GM23248 (cell line): ENCODE results near the gene TLE3. TPM values are rescaled to one million over a fixed set of nuclear protein-coding genes. Genes with fewer than 3 reads are reported as not detected.
A peak's percentile ranks its signal among the peaks of the same experiment; 100 is the strongest.

Experiments
- DNase-seq: peaks from one replicate; pipeline ENCODE4 v3.0.0-alpha.2; 2015
- H2AFZ ChIP-seq: fragments of 200-600 bp; sonication (generic); 2 replicates; pipeline ENCODE4 v1.6.1; 2016; ENCODE audit warnings: antibody characterized with exemption
- H3F3A ChIP-seq: fragments of 200-600 bp; sonication (generic); 2 replicates; pipeline ENCODE4 v1.6.1; 2016; ENCODE audit warnings: mild to moderate bottlenecking, antibody characterized with exemption, mixed run types; ENCODE audit not compliant: insufficient read depth
- H3K27ac ChIP-seq: fragments of 200-600 bp; sonication (generic); 2 replicates; pipeline ENCODE4 v1.5.1; 2016; ENCODE audit warnings: mild to moderate bottlenecking
- H3K27me3 ChIP-seq: fragments of 200-600 bp; sonication (generic); replicated peaks from 2 replicates; pipeline ENCODE4 v1.6.1; 2016; ENCODE audit warnings: mild to moderate bottlenecking; ENCODE audit not compliant: insufficient read depth
- H3K36me3 ChIP-seq: fragments of 200-600 bp; sonication (generic); 2 replicates; pipeline ENCODE4 v1.6.1; 2016; ENCODE audit warnings: low read depth, mild to moderate bottlenecking
- H3K4me1 ChIP-seq: fragments of 200-600 bp; sonication (generic); 2 replicates; pipeline ENCODE4 v1.6.1; 2016; ENCODE audit warnings: mild to moderate bottlenecking; ENCODE audit not compliant: insufficient read depth
- H3K4me2 ChIP-seq: fragments of 200-600 bp; sonication (generic); one replicate; pipeline ENCODE4 v1.6.1; 2016; ENCODE audit warnings: mild to moderate bottlenecking; ENCODE audit not compliant: unreplicated experiment
- H3K4me3 ChIP-seq: fragments of 200-600 bp; sonication (generic); 2 replicates; pipeline ENCODE4 v1.5.1; 2016; ENCODE audit warnings: mild to moderate bottlenecking
- H3K79me2 ChIP-seq: fragments of 200-600 bp; sonication (generic); 2 replicates; pipeline ENCODE4 v1.6.1; 2016; ENCODE audit warnings: mild to moderate bottlenecking; ENCODE audit not compliant: insufficient read depth
- H3K9ac ChIP-seq: fragments of 200-600 bp; sonication (generic); 2 replicates; pipeline ENCODE4 v1.6.1; 2016; ENCODE audit warnings: mild to moderate bottlenecking
- H3K9me2 ChIP-seq: fragments of 200-600 bp; sonication (generic); 2 replicates; pipeline ENCODE4 v1.6.1; 2016; ENCODE audit warnings: mixed run types, mild to moderate bottlenecking, moderate library complexity; ENCODE audit not compliant: insufficient read depth
- H3K9me3 ChIP-seq: fragments of 200-600 bp; sonication (generic); one replicate; pipeline ENCODE4 v1.6.1; 2017; ENCODE audit warnings: low read depth
- H4K20me1 ChIP-seq: fragments of 200-600 bp; sonication (generic); 2 replicates; pipeline ENCODE4 v1.6.0; 2016; ENCODE audit not compliant: insufficient read depth
- EZH2 ChIP-seq: fragments of 200-600 bp; sonication (generic); IDR thresholded peaks from 2 replicates; pipeline ENCODE4 v1.6.1; 2018; ENCODE audit warnings: antibody characterized with exemption, mild to moderate bottlenecking; ENCODE audit not compliant: insufficient read depth, poor library complexity, severe bottlenecking
- EZH2phosphoT487 ChIP-seq: fragments of 200-600 bp; sonication (generic); IDR thresholded peaks from 2 replicates; pipeline ENCODE4 v1.6.1; 2018; ENCODE audit warnings: antibody characterized with exemption, moderate library complexity, mild to moderate bottlenecking, low read depth; ENCODE audit not compliant: insufficient read depth
- WGBS, 2 experiments: methylation state at CpG; one replicate each; pipeline ENCODE4 v1.1.6; 2015 to 2017; ENCODE audit warnings: low lambda C conversion rate in 2 of 2, low coverage in 1 of 2; ENCODE audit errors: missing lambda C conversion rate in 2 of 2; 5-methylcytosine and 5-hydroxymethylcytosine counted together
- in situ Hi-C: fragments of 300-500 bp; cut with MboI; formaldehyde crosslinking; loops from 2 replicates; pipeline ENCODE4 v1.15.0; 2020
- polyA plus RNA-seq: library from polyadenylated mRNA; unstranded; fragments of >200 nt; fragmentation: Nextera tagmentation; extraction: Ambion mirVana; gene quantifications from 2 replicates; pipeline ENCODE4 v1.2.1, GENCODE V29; 2016
- total RNA-seq: library from RNA; depleted of rRNA; stranded (reverse); fragments of >200 nt; shearing (Covaris generic); gene quantifications from 2 replicates; pipeline ENCODE4 v1.2.3, GENCODE V29; 2014; rRNA removed

Gene TLE3
- total RNA-seq (25.3 and 37.6 TPM in 2 replicates), polyA plus RNA-seq (9.8 and 11.7 TPM in 2 replicates)

DNA sequence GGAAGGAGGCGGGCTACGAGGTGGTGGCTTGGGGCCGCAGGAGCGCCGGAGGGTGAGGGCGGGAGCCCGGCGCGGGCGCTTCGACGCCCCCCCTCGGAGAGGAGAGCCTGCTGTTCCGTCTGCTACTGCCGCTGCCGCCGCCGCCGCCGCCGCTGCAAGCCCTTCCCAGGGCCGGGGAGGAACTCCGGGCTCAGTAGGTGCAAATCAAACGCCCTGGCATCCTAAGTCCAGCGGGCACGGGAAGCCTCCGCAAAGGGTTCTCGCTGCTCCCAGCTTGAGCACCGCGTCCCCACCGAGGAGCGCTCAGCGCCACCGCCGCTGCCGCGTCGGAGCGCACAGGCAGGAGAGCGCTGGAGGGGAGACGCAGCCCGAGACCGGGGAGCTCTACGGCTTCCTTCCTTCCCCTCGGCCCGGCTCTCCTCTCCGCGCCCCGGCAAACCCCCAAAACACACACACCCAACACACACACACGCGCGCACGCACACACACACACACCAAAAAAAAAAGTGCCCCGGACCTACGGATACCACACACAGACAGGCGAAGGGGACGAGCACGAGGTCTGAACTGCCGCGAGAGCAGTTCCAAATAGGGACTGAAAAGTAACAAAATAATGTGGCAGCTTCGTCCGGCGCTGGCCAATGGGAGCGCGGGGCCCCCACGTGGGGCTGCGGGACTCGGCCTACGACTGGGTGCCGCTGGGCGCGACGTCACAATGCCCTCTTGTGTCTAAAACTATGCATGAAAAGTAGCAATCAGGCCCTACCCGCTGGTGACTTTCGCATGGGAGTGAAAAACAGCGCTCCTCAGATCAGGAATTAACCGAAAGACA is at the start of gene TLE3:
Gene TLE3, minus strand, starts transcription at position 597 of the 832 bp plus-strand sequence. CDS start 1,119 bp downstream, outside the sequence.
- no peaks in the 10 kb centered on the region for H3K9me3 ChIP-seq
- H3F3A ChIP-seq = peaks cover 13% of the 10 kb centered on the region
- 0 out of 2 replicates have a peak, but pooled peaks cover 9% of the 10 kb centered on the region for H3K36me3 ChIP-seq
- H3K27ac ChIP-seq = peak within 1 kb of the TSS; percentile 77
- H3K27me3 ChIP-seq = no peaks in the 10 kb centered on the region
- H3K4me1 ChIP-seq = peaks cover 39% of the 10 kb centered on the region
- peaks cover 4% of the 10 kb centered on the region; the same call in 1 of the 2 replicates for H4K20me1 ChIP-seq
- H3K79me2 ChIP-seq = peaks cover 50% of the 10 kb centered on the region
- TF ChIP-seq EZH2 (no peak), EZH2phosphoT487 (no peak)
- H3K9ac ChIP-seq = peak within 1 kb of the TSS; percentile 87
- peak within 1 kb of the TSS; percentile 68 for H2AFZ ChIP-seq
- H3K4me2 ChIP-seq = peak within 1 kb of the TSS; percentile 83
- H3K9me2 ChIP-seq = no peaks in the 10 kb centered on the region
- in situ Hi-C loops = no loop called here
- WGBS, 2 experiments = 1% methylated on average over 49 to 75 of the region's 77 CpGs
- DNase-seq = peak; percentile 99
- peak within 1 kb of the TSS; percentile 84 for H3K4me3 ChIP-seq

DNA sequence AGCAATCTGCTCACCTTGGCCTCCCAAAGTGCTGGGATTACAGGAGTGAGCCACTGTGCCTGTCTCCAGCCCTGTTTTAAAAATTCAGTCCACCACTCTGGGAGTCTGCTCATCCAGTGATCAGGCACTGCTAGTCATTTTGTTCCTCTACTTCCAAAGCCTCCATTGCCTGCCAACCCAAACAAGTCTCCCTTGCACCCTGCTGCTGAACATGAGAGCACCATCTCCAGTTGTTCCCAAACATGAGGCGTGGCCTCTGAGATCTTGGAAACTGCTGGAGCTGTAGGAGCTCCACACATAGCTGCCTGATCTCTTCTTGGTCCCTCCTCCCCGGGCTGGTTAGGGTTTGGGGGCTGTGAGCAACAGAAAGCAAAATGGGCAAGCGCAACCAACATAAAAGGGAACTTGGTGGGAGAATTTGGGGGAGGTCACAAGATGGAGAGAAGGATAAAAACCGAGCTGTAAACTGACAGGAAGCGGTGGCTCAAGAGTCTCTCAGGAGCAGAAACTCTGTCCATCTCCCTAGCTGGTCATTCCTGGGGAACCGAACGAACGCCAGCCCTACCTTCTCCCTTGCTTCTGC is 49.6 kb upstream of the TLE3 start:
- Histone ChIP-seq H3K9me3 (no peaks in the 10 kb centered on the region), H3F3A (no peaks in the 10 kb centered on the region), H3K36me3 (no peaks in the 10 kb centered on the region), H3K27me3 (peaks cover 19% of the 10 kb centered on the region; the same call in 1 of the 2 replicates), H3K9ac (no peak overlapping the region), H3K4me1 (no peaks in the 10 kb centered on the region), H3K4me3 (no peak overlapping the region), H4K20me1 (no peaks in the 10 kb centered on the region), H3K27ac (no peak overlapping the region), H3K4me2 (no peak overlapping the region), H3K9me2 (no peaks in the 10 kb centered on the region), H2AFZ (no peak overlapping the region), H3K79me2 (no peaks in the 10 kb centered on the region)
- in situ Hi-C loops = no loop called here
- DNase-seq = no peak
- 84 to 86% methylated on average over 8 of the region's 8 CpGs for WGBS, 2 experiments
- TF ChIP-seq EZH2 (no peak), EZH2phosphoT487 (no peak)

DNA sequence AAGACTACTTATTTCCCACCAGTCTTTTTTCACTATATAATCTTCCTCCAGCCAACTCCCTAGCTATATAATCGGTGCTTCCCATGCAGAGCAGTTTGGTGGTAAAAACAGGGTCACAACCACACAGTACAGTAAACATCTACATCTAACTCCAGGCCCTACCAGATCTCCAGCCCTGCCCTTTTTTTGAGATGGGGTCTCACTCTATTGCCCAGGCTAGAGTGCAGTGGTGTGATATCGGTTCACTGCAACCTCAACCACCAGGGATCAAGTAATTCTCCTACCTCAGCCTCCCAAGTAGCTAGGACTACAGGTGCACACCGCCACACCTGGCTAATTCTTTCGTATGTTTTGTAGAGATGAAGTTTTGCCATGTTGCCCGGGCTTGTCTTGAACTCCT is 49.1 kb upstream of the TLE3 start:
- H3F3A ChIP-seq = no peaks in the 10 kb centered on the region
- no peaks in the 10 kb centered on the region for H3K36me3 ChIP-seq
- no peaks in the 10 kb centered on the region for H3K4me1 ChIP-seq
- H3K9me3 ChIP-seq = no peaks in the 10 kb centered on the region
- H3K27me3 ChIP-seq = peaks cover 19% of the 10 kb centered on the region; the same call in 1 of the 2 replicates
- H3K4me3 ChIP-seq = no peak overlapping the region
- no peak overlapping the region for H3K9ac ChIP-seq
- no peaks in the 10 kb centered on the region for H3K9me2 ChIP-seq
- H4K20me1 ChIP-seq = no peaks in the 10 kb centered on the region
- H3K79me2 ChIP-seq = no peaks in the 10 kb centered on the region
- no peak overlapping the region for H2AFZ ChIP-seq
- in situ Hi-C loops = no loop called here
- H3K27ac ChIP-seq = no peak overlapping the region
- TF ChIP-seq EZH2 = no peak
- TF ChIP-seq EZH2phosphoT487 = no peak
- DNase-seq = no peak
- H3K4me2 ChIP-seq = no peak overlapping the region
- 75% methylated on average over 5 of the region's 5 CpGs for WGBS, 2 experiments

DNA sequence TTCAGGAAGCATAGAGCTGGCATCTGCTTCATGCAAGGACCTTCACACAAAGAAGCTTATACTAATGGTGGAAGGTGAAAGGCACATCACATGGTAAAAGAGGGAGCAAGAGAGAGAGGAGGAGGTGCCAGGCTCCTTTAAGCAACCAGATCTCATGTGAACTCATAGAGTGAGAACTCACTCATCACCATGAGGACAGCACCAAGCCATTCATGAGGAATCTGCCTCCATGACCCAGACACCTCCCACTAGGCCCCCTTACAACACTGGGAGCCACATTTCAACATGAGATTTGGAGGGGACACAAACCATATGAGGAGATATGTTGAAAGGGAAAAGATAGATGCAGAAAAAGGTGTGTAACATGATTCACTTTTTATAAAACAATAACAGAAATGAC is 48.4 kb upstream of the TLE3 start:
- Histone ChIP-seq H3K9me2 (no peaks in the 10 kb centered on the region), H3K9me3 (no peaks in the 10 kb centered on the region), H2AFZ (no peak overlapping the region), H3K9ac (no peak overlapping the region), H3K79me2 (no peaks in the 10 kb centered on the region), H4K20me1 (no peaks in the 10 kb centered on the region), H3K36me3 (no peaks in the 10 kb centered on the region), H3K27me3 (peaks cover 19% of the 10 kb centered on the region; the same call in 1 of the 2 replicates), H3K27ac (no peak overlapping the region), H3K4me1 (no peaks in the 10 kb centered on the region), H3K4me2 (no peak overlapping the region), H3K4me3 (no peak overlapping the region), H3F3A (no peaks in the 10 kb centered on the region)
- TF ChIP-seq EZH2 (no peak), EZH2phosphoT487 (no peak)
- in situ Hi-C loops = no loop called here
- no peak for DNase-seq
